Hepatocyte (in vitro differentiated cells): ENCODE results near the gene KAT2B.

Experiments used
- CTCF ChIP-seq: fragments of 200-600 bp; sonication (generic); IDR thresholded peaks from 2 replicates; pipeline ENCODE4 v1.5.1; 2016; ENCODE audit warnings: antibody characterized with exemption, mild to moderate bottlenecking; ENCODE audit not compliant: poor library complexity
- EZH2 ChIP-seq: fragments of 200-600 bp; sonication (generic); IDR thresholded peaks from 2 replicates; pipeline ENCODE4 v1.6.1; 2016; ENCODE audit warnings: antibody characterized with exemption, mild to moderate bottlenecking, borderline replicate concordance

- TF ChIP-seq CTCF = no peak
- no peak for TF ChIP-seq EZH2
These were observed 65.5 kb downstream of the KAT2B start for GRCh38 chr3:20105513-20106280.
